GM23338 (cell line): Measurements from ENCODE around the gene UQCRC1. TPM values are rescaled to one million over a fixed set of nuclear protein-coding genes. Genes with fewer than 3 reads are reported as not detected.

Experiments used
- ATAC-seq: fragments of 200-7000 bp; cut with Tn5 transposase; 3 replicates; pipeline ENCODE4 v1.9.1; 2020
- DNase-seq: peaks from one replicate; pipeline ENCODE4 v3.0.0-alpha.2; 2015; ENCODE audit warnings: low spot score
- H2AFZ ChIP-seq: fragments of 200-600 bp; sonication (generic); 2 replicates; pipeline ENCODE4 v1.8.0; 2016; ENCODE audit warnings: antibody characterized with exemption, mild to moderate bottlenecking, moderate library complexity
- H3F3A ChIP-seq: fragments of 200-600 bp; sonication (generic); replicated peaks from 2 replicates; pipeline ENCODE4 v1.8.0; 2017; ENCODE audit warnings: antibody characterized with exemption, mixed run types, low read depth
- H3K27ac ChIP-seq: fragments of 200-600 bp; sonication (generic); 2 replicates; pipeline ENCODE4 v1.6.1; 2016; ENCODE audit warnings: low read depth
- H3K27me3 ChIP-seq: fragments of 200-600 bp; sonication (generic); 2 replicates; pipeline ENCODE4 v1.8.0; 2016; ENCODE audit warnings: mild to moderate bottlenecking, mixed run types, moderate library complexity; ENCODE audit not compliant: insufficient read depth
- H3K36me3 ChIP-seq: fragments of 200-600 bp; sonication (generic); 2 replicates; pipeline ENCODE4 v1.8.0; 2016; ENCODE audit warnings: mild to moderate bottlenecking; ENCODE audit not compliant: insufficient read depth
- H3K4me1 ChIP-seq: fragments of 200-600 bp; sonication (generic); 2 replicates; pipeline ENCODE4 v1.8.0; 2016; ENCODE audit warnings: mild to moderate bottlenecking, moderate library complexity; ENCODE audit not compliant: insufficient read depth
- H3K4me2 ChIP-seq: fragments of 200-600 bp; sonication (generic); 2 replicates; pipeline ENCODE4 v1.7.1; 2017; ENCODE audit warnings: mixed run types
- H3K4me3 ChIP-seq: fragments of 200-600 bp; sonication (generic); 2 replicates; pipeline ENCODE4 v1.6.1; 2016; ENCODE audit warnings: mixed run types
- H3K79me2 ChIP-seq: fragments of 200-600 bp; sonication (generic); replicated peaks from 2 replicates; pipeline ENCODE4 v1.8.0; 2017; ENCODE audit warnings: mild to moderate bottlenecking; ENCODE audit not compliant: insufficient read depth
- H3K9me2 ChIP-seq: fragments of 200-600 bp; sonication (generic); 2 replicates; pipeline ENCODE4 v1.8.0; 2017; ENCODE audit not compliant: insufficient read depth
- H4K20me1 ChIP-seq: fragments of 200-600 bp; sonication (generic); replicated peaks from 2 replicates; pipeline ENCODE4 v1.8.0; 2017; ENCODE audit warnings: mild to moderate bottlenecking; ENCODE audit not compliant: insufficient read depth
- H3K27ac Mint-ChIP-seq: 2 replicates; pipeline ENCODE4 v1.8.0; 2020; ENCODE audit warnings: inconsistent platforms, mild to moderate bottlenecking, moderate library complexity, mixed read lengths
- H3K27me3 Mint-ChIP-seq: 3 replicates; pipeline ENCODE4 v1.8.0; 2022; ENCODE audit warnings: low read depth, mild to moderate bottlenecking, moderate library complexity, mixed read lengths, inconsistent platforms; ENCODE audit not compliant: insufficient read depth, poor library complexity
- H3K36me3 Mint-ChIP-seq: 3 replicates; pipeline ENCODE4 v1.8.0; 2021; ENCODE audit warnings: low read depth, mild to moderate bottlenecking, inconsistent platforms, moderate library complexity, mixed read lengths
- H3K4me1 Mint-ChIP-seq: 3 replicates; pipeline ENCODE4 v1.8.0; 2020; ENCODE audit warnings: mild to moderate bottlenecking, inconsistent platforms, mixed read lengths
- H3K4me3 Mint-ChIP-seq: 3 replicates; pipeline ENCODE4 v1.8.0; 2021; ENCODE audit warnings: moderate library complexity, mild to moderate bottlenecking, inconsistent platforms, mixed read lengths
- H3K9me3 Mint-ChIP-seq: 3 replicates; pipeline ENCODE4 v1.8.0; 2020; ENCODE audit warnings: moderate library complexity, mild to moderate bottlenecking, inconsistent platforms, mixed read lengths
- CREB1 ChIP-seq: fragments of 250-450 bp; sonication (Bioruptor Pico); IDR thresholded peaks from 2 replicates; pipeline ENCODE4 v1.5.0; 2020; ENCODE audit warnings: low read depth, mild to moderate bottlenecking, moderate library complexity
- JUNB ChIP-seq: IDR thresholded peaks from one replicate; pipeline ENCODE4 v1.6.1; 2016; ENCODE audit warnings: antibody characterized with exemption; ENCODE audit not compliant: unreplicated experiment
- POLR2AphosphoS5 ChIP-seq: IDR thresholded peaks from 2 replicates; pipeline ENCODE4 v1.6.1; 2016; ENCODE audit warnings: antibody characterized with exemption, low read depth
- REST ChIP-seq: IDR thresholded peaks from one replicate; pipeline ENCODE4 v1.6.1; 2018; ENCODE audit warnings: antibody characterized with exemption; ENCODE audit not compliant: unreplicated experiment
- ZNF331 ChIP-seq: fragments of 250-450 bp; sonication (Bioruptor Pico); IDR thresholded peaks from 2 replicates; pipeline ENCODE4 v1.5.0; 2020; ENCODE audit warnings: low read depth, mild to moderate bottlenecking, moderate library complexity
- polyA plus RNA-seq: library from polyadenylated mRNA; unstranded; fragments of >200 nt; fragmentation: Nextera tagmentation; extraction: Ambion mirVana; gene quantifications from 2 replicates; pipeline ENCODE4 v1.2.1, GENCODE V29; 2016
- total RNA-seq: library from RNA; depleted of rRNA; stranded (reverse); fragments of >200 nt; shearing (Covaris generic); gene quantifications from 2 replicates; pipeline ENCODE4 v1.2.3, GENCODE V29; 2014
- TF ChIP-seq, protein P1 (sequence below): fragments of 250-450 bp; sonication (Bioruptor Pico); IDR thresholded peaks from 2 replicates; pipeline ENCODE4 v1.5.0; 2020; ENCODE audit warnings: mild to moderate bottlenecking, moderate library complexity
- TF ChIP-seq, protein P2 (sequence below): IDR thresholded peaks from 2 replicates; pipeline ENCODE4 v1.6.1; 2016; ENCODE audit warnings: antibody characterized with exemption
- TF ChIP-seq, protein P3 (sequence below), 2 experiments: fragments of 200-600 bp in 1 of 2; sonication (generic) in 1 of 2; conservative IDR thresholded peaks; 2 replicates each; pipeline versions ENCODE4 v1.5.1 to v1.6.1; 2016 to 2017; ENCODE audit warnings: antibody characterized with exemption in 2 of 2, low read depth in 2 of 2, mild to moderate bottlenecking in 2 of 2, moderate library complexity in 1 of 2

The UQCRC1 gene
- total and polyA plus RNA-seq, 2 experiments from 2014 or later: 232 to 439 TPM

- TF ChIP-seq, protein P1, sequence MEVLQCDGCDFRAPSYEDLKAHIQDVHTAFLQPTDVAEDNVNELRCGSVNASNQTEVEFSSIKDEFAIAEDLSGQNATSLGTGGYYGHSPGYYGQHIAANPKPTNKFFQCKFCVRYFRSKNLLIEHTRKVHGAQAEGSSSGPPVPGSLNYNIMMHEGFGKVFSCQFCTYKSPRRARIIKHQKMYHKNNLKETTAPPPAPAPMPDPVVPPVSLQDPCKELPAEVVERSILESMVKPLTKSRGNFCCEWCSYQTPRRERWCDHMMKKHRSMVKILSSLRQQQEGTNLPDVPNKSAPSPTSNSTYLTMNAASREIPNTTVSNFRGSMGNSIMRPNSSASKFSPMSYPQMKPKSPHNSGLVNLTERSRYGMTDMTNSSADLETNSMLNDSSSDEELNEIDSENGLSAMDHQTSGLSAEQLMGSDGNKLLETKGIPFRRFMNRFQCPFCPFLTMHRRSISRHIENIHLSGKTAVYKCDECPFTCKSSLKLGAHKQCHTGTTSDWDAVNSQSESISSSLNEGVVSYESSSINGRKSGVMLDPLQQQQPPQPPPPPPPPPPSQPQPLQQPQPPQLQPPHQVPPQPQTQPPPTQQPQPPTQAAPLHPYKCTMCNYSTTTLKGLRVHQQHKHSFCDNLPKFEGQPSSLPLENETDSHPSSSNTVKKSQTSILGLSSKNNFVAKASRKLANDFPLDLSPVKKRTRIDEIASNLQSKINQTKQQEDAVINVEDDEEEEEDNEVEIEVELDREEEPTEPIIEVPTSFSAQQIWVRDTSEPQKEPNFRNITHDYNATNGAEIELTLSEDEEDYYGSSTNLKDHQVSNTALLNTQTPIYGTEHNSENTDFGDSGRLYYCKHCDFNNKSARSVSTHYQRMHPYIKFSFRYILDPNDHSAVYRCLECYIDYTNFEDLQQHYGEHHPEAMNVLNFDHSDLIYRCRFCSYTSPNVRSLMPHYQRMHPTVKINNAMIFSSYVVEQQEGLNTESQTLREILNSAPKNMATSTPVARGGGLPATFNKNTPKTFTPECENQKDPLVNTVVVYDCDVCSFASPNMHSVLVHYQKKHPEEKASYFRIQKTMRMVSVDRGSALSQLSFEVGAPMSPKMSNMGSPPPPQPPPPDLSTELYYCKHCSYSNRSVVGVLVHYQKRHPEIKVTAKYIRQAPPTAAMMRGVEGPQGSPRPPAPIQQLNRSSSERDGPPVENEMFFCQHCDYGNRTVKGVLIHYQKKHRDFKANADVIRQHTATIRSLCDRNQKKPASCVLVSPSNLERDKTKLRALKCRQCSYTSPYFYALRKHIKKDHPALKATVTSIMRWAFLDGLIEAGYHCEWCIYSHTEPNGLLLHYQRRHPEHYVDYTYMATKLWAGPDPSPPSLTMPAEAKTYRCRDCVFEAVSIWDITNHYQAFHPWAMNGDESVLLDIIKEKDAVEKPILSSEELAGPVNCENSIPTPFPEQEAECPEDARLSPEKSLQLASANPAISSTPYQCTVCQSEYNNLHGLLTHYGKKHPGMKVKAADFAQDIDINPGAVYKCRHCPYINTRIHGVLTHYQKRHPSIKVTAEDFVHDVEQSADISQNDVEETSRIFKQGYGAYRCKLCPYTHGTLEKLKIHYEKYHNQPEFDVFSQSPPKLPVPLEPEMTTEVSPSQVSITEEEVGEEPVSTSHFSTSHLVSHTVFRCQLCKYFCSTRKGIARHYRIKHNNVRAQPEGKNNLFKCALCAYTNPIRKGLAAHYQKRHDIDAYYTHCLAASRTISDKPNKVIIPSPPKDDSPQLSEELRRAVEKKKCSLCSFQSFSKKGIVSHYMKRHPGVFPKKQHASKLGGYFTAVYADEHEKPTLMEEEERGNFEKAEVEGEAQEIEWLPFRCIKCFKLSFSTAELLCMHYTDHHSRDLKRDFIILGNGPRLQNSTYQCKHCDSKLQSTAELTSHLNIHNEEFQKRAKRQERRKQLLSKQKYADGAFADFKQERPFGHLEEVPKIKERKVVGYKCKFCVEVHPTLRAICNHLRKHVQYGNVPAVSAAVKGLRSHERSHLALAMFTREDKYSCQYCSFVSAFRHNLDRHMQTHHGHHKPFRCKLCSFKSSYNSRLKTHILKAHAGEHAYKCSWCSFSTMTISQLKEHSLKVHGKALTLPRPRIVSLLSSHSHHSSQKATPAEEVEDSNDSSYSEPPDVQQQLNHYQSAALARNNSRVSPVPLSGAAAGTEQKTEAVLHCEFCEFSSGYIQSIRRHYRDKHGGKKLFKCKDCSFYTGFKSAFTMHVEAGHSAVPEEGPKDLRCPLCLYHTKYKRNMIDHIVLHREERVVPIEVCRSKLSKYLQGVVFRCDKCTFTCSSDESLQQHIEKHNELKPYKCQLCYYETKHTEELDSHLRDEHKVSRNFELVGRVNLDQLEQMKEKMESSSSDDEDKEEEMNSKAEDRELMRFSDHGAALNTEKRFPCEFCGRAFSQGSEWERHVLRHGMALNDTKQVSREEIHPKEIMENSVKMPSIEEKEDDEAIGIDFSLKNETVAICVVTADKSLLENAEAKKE (CRISPR knock-in tag): no peak
- no peak for TF ChIP-seq POLR2AphosphoS5
Observed at GRCh38 chr3:48598323-48599076, 10.9 kb downstream of the UQCRC1 start (continued).

DNA sequence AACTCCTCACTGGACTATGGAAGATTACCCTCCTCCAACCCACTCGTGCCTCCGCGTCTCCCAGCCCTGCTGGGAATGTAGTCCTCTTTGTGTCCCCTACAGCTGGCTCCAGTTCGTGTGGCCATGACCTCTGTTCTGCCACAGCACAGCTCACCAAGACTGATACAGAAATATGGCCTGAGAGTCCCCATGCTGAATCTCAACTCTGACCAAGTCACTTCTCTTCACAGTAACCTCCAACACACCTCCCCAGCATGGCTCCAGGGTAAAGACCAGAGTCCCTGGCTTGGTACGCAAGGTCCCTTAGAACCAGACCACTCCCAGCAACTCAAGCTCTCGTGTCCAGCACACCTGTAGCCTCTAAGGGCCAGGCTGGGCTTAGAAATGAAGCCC is 12.0 kb downstream of the UQCRC1 start:
- Histone ChIP-seq H3F3A (0 out of 2 replicates have a peak, but pooled peaks cover 7% of the 10 kb centered on the region), H3K36me3 (peaks cover 6% of the 10 kb centered on the region; the same call in 1 of the 2 replicates), H3K9me2 (no peaks in the 10 kb centered on the region), H3K4me1 (peaks cover 17% of the 10 kb centered on the region; the same call in 1 of the 2 replicates), H3K27ac (no peak overlapping the region), H4K20me1 (peaks cover 7% of the 10 kb centered on the region), H2AFZ (no peak overlapping the region), H3K4me2 (no peak overlapping the region), H3K4me3 (no peak overlapping the region), H3K79me2 (no peaks in the 10 kb centered on the region), H3K27me3 (peaks cover 11% of the 10 kb centered on the region; the same call in 1 of the 2 replicates)
- H3K27me3 Mint-ChIP-seq: peaks cover 26% of the 10 kb centered on the region
- no peak for DNase-seq
- no peak overlapping the region for H3K4me3 Mint-ChIP-seq
- peaks cover 45% of the 10 kb centered on the region for H3K36me3 Mint-ChIP-seq
- TF ChIP-seq JUNB: no peak
- TF ChIP-seq, protein P2, sequence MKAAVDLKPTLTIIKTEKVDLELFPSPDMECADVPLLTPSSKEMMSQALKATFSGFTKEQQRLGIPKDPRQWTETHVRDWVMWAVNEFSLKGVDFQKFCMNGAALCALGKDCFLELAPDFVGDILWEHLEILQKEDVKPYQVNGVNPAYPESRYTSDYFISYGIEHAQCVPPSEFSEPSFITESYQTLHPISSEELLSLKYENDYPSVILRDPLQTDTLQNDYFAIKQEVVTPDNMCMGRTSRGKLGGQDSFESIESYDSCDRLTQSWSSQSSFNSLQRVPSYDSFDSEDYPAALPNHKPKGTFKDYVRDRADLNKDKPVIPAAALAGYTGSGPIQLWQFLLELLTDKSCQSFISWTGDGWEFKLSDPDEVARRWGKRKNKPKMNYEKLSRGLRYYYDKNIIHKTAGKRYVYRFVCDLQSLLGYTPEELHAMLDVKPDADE: no peak
- TF ChIP-seq POLR2AphosphoS5: no peak
- TF ChIP-seq REST: no peak
- TF ChIP-seq CREB1: no peak
- TF ChIP-seq, protein P3, sequence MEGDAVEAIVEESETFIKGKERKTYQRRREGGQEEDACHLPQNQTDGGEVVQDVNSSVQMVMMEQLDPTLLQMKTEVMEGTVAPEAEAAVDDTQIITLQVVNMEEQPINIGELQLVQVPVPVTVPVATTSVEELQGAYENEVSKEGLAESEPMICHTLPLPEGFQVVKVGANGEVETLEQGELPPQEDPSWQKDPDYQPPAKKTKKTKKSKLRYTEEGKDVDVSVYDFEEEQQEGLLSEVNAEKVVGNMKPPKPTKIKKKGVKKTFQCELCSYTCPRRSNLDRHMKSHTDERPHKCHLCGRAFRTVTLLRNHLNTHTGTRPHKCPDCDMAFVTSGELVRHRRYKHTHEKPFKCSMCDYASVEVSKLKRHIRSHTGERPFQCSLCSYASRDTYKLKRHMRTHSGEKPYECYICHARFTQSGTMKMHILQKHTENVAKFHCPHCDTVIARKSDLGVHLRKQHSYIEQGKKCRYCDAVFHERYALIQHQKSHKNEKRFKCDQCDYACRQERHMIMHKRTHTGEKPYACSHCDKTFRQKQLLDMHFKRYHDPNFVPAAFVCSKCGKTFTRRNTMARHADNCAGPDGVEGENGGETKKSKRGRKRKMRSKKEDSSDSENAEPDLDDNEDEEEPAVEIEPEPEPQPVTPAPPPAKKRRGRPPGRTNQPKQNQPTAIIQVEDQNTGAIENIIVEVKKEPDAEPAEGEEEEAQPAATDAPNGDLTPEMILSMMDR (conservative IDR thresholded peaks at IDR 0.05; ENCODE audit: low read depth in 2 of 2): no peak
- TF ChIP-seq ZNF331 (CRISPR knock-in tag): no peak
- H3K27ac Mint-ChIP-seq: no peak overlapping the region; the same call in 1 of the 2 replicates
- no peak for ATAC-seq
- H3K4me1 Mint-ChIP-seq: peaks cover 12% of the 10 kb centered on the region
- H3K9me3 Mint-ChIP-seq: no peaks in the 10 kb centered on the region
